Upper lobe of left lung (tissue), 4 donors: ENCODE data around the gene OR6B2.

Experiments used
- POLR2A ChIP-seq, 4 donors: fragments of 450-650 bp; IDR thresholded peaks; one replicate each; pipeline ENCODE4 v1.5.1; 2016 to 2017; ENCODE audit warnings: antibody characterized with exemption in 4 of 4, mild to moderate bottlenecking in 2 of 4
- POLR2AphosphoS5 ChIP-seq, 2 donors: sonication (generic); formaldehyde crosslinking; IDR thresholded peaks; one replicate each; pipeline ENCODE4 v1.5.1; 2017; ENCODE audit warnings: antibody characterized with exemption in 2 of 2
- TF ChIP-seq, protein P1 (sequence below), 6 experiments: fragments of 450-650 bp in 4 of 6; fragments of 200-600 bp in 2 of 6; sonication (generic) in 2 of 6; IDR thresholded peaks; one replicate each; pipeline ENCODE4 v1.5.1; 2016 to 2019; ENCODE audit warnings: antibody characterized with exemption in 6 of 6

- TF ChIP-seq, protein P1, sequence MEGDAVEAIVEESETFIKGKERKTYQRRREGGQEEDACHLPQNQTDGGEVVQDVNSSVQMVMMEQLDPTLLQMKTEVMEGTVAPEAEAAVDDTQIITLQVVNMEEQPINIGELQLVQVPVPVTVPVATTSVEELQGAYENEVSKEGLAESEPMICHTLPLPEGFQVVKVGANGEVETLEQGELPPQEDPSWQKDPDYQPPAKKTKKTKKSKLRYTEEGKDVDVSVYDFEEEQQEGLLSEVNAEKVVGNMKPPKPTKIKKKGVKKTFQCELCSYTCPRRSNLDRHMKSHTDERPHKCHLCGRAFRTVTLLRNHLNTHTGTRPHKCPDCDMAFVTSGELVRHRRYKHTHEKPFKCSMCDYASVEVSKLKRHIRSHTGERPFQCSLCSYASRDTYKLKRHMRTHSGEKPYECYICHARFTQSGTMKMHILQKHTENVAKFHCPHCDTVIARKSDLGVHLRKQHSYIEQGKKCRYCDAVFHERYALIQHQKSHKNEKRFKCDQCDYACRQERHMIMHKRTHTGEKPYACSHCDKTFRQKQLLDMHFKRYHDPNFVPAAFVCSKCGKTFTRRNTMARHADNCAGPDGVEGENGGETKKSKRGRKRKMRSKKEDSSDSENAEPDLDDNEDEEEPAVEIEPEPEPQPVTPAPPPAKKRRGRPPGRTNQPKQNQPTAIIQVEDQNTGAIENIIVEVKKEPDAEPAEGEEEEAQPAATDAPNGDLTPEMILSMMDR (IDR thresholded peaks at IDR 0.05) = no peak
- TF ChIP-seq POLR2A (IDR thresholded peaks at IDR 0.05) = no peak
- no peak for TF ChIP-seq POLR2AphosphoS5 (IDR thresholded peaks at IDR 0.05)
Observed at GRCh38 chr2:240053173-240054155, 23.2 kb upstream of the OR6B2 start, which contains the start of gene OR6B3.
